Measurements from ENCODE around the gene PSG7.
"Not testable (repeated sequence)": the region's sequence is repeated elsewhere in the genome, so short reads cannot be mapped to it uniquely, and the experiment has no call there.

The PSG7 gene

GRCh38 chr19:42933412-42933811 is 3.6 kb downstream of the PSG7 start:
- not testable (repeated sequence) for H3K36me3 Mint-ChIP-seq (ENCODE audit: low read depth); H3K27me3 Mint-ChIP-seq (ENCODE audit: low read depth); H3K27ac Mint-ChIP-seq; H3K4me3 Mint-ChIP-seq; H3K4me1 Mint-ChIP-seq
- peaks cover 54% of the 10 kb centered on the region for H3K9me3 Mint-ChIP-seq

DNA sequence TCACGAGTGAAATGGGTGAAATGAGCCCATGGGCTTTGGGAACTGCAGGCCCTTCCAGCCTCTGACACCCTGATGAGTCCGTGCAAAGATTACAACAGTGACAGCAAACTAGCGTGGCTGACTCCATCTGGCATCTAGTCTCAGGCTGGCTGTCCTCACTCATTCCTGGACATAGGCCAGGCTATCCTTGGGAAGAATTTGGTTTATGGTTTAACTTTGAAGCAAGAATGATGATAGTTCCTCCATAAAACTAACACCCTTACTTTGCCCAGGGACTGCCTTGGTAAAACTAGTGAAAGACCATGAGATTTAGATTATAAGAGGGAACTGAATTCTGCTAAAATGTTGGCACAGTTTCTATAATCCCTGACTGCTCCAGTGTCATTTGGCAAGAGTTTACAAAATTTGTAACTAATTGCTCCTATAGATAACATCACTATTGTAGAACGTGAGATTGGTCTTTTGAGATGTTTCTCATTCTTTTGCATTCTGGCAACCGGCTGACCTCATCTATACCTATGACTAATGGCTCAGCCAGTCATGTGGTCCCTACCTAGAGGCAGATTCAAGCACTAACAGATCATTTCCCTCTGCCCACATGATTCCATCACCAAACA is 4.4 kb downstream of the PSG7 start:
- not testable (repeated sequence) for H3K27ac Mint-ChIP-seq; H3K4me1 Mint-ChIP-seq; H3K36me3 Mint-ChIP-seq (ENCODE audit: low read depth)

GRCh38 chr19:42930214-42930613 is 6.8 kb downstream of the PSG7 start:
- not testable (repeated sequence) for H3K4me3 Mint-ChIP-seq; H3K27me3 Mint-ChIP-seq (ENCODE audit: low read depth); H3K4me1 Mint-ChIP-seq; H3K27ac Mint-ChIP-seq; H3K36me3 Mint-ChIP-seq (ENCODE audit: low read depth)
- H3K9me3 Mint-ChIP-seq: peaks cover 52% of the 10 kb centered on the region

More for the DNA sequence above, 4.4 kb downstream of the PSG7 start:
- not testable (repeated sequence) for H3K4me3 Mint-ChIP-seq; H3K27me3 Mint-ChIP-seq (ENCODE audit: low read depth)
- peaks cover 54% of the 10 kb centered on the region for H3K9me3 Mint-ChIP-seq

DNA sequence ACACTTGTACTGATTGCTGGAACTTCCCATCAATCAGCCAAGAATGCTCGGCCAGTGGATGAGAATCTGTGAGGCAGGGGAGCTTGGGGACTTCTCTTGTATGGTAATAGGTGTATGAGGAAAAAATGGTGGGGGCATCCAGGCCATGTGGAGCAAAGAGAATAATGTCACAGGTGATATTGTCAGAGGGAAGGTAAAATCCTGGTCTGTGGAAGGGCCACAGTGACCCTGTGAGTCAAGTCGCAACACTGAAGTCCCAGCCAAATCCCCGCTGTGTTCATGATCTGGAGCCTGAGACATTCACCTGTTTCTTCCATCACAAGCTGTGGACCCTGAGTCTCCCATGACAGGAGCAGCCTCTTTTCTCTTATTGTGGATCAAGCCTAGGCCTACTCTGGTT is 8.1 kb downstream of the PSG7 start:
- Mint-ChIP-seq H3K36me3 (ENCODE audit: low read depth) (no peaks in the 10 kb centered on the region), H3K27me3 (ENCODE audit: low read depth) (no peaks in the 10 kb centered on the region), H3K9me3 (peaks cover 50% of the 10 kb centered on the region), H3K4me1 (no peaks in the 10 kb centered on the region), H3K27ac (no peak overlapping the region), H3K4me3 (no peak overlapping the region)
- no peak for TF ChIP-seq CTCF (IDR thresholded peaks at IDR 0.05; ENCODE audit: unreplicated experiment in 3 of 3)

- Mint-ChIP-seq H3K27ac (no peak overlapping the region), H3K4me1 (no peaks in the 10 kb centered on the region), H3K4me3 (no peak overlapping the region), H3K27me3 (ENCODE audit: low read depth) (no peaks in the 10 kb centered on the region), H3K9me3 (peaks cover 46% of the 10 kb centered on the region), H3K36me3 (ENCODE audit: low read depth) (no peaks in the 10 kb centered on the region)
- no peak for TF ChIP-seq CTCF (IDR thresholded peaks at IDR 0.05; ENCODE audit: unreplicated experiment in 3 of 3)
Observed at GRCh38 chr19:42926781-42927180, 10.2 kb downstream of the PSG7 start.

DNA sequence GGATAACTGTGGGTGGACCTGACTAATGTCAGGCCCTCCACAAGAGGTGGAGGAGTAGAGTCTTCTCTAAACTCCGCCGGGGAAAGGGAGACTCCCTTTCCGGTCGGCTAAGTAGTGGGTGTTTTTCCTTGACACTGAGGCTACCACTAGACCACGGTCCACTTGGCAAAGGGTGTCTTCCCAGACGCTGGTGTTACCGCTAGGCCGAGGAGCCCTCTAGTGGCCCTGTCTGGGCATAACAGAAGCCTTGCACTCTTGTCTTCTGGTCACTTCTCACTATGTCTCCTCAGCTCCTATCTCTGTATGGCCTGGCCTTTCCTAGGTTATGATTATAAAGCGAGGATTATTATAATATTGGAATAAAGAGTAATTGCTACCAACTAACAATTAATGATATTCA is 13.9 kb downstream of the PSG7 start:
- not testable (repeated sequence) for H3K27ac Mint-ChIP-seq; H3K36me3 Mint-ChIP-seq (ENCODE audit: low read depth); H3K27me3 Mint-ChIP-seq (ENCODE audit: low read depth); H3K4me3 Mint-ChIP-seq; H3K4me1 Mint-ChIP-seq
- H3K9me3 Mint-ChIP-seq: peaks cover 47% of the 10 kb centered on the region

- not testable (repeated sequence) for H3K27ac Mint-ChIP-seq; H3K4me1 Mint-ChIP-seq; H3K27me3 Mint-ChIP-seq (ENCODE audit: low read depth); H3K36me3 Mint-ChIP-seq (ENCODE audit: low read depth); H3K4me3 Mint-ChIP-seq
- H3K9me3 Mint-ChIP-seq: peaks cover 45% of the 10 kb centered on the region
Observed at GRCh38 chr19:42920971-42921370, 16.0 kb downstream of the PSG7 start.

DNA sequence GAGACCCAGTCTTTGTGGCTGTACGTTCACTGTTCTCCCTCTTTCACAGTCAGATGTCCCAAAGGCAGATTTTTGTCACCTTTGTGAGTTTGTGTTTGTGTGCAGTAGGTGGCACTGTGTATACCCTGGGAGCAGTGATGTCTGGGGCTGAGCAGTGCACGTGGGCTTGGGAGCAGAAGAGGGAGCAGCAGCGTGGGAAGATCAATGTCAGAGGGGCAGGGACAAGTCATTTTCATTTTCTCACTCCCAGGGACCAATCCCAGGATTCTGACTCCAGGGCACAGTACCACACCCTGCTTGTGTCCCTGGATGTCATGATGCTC is 17.3 kb downstream of the PSG7 start:
- Mint-ChIP-seq H3K27ac (no peak overlapping the region), H3K4me1 (no peaks in the 10 kb centered on the region), H3K27me3 (ENCODE audit: low read depth) (no peaks in the 10 kb centered on the region), H3K36me3 (ENCODE audit: low read depth) (no peaks in the 10 kb centered on the region), H3K4me3 (no peak overlapping the region), H3K9me3 (peaks cover 44% of the 10 kb centered on the region)
- no peak for TF ChIP-seq CTCF (IDR thresholded peaks at IDR 0.05; ENCODE audit: unreplicated experiment in 3 of 3)

DNA sequence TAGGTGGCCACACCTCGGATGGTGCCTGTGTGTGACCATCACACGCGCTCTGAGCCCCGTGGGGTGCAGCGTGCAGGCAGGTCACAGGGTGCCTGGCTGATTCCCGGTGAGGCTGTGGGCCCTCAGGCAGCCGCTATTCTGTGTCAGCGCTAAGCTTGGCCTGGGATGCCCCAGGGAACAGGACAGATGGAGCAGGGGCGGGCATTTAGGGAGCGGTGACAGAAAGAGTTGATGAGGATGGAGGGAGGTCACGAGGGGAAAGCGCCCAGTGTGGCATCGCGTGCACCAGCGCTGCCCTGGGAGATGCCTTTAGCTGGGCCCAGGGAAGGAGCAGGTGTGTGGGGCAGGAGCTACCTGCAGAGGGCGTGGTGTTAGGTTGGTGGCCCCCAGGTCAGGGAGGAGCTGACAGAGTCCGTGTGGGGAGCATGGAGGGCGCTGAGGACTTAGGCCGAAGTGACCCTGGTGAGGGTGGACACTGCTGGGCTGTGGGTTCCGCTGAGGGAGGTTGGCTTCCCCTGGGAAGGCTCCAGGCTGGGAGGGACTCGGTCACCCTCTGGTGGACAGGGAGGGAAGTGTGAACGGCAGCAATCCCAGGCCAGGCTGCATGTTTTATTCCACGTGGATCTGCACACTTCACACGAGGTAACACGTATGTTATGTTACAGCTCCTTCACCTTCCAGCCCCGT is 17.8 kb downstream of the PSG7 start:
- H3K27me3 Mint-ChIP-seq (ENCODE audit: low read depth); H3K4me3 Mint-ChIP-seq; H3K4me1 Mint-ChIP-seq; H3K36me3 Mint-ChIP-seq (ENCODE audit: low read depth); H3K27ac Mint-ChIP-seq: not testable (repeated sequence)
- peaks cover 44% of the 10 kb centered on the region for H3K9me3 Mint-ChIP-seq

DNA sequence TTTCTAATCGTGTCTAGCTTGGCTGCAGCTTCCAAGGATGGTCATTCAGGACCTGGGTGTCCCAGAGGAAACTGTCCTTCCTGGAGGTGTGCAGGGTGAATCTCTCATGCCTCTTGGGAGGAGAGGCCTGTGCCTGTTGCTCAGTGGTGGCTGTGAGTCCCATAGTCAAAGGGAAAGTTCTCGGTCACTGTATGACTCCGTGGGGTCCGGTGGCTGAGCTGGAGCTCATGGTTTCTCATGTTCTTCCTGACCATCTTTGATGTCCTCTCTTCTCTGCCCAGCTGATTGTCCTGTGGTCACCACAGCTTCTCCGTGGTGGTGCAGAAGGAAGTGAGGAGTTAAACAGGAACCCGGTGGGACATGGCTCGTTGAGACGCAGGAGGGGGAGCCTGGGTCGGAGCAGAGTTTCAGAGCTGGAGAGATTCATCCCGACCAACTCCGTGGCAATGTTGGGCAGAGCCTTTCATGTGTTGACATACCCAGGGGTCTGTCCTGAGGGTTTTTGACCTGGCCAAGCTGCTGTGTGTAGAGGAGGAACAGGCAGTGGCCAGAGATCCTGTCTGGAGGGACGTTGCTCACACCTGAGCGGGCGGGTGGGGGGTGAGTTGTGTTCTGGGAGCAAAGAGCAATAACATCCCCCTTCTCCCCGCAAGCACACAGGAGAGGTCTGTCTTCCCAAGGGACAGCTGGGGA is 18.5 kb downstream of the PSG7 start:
- H3K27me3 Mint-ChIP-seq (ENCODE audit: low read depth); H3K4me3 Mint-ChIP-seq; H3K27ac Mint-ChIP-seq; H3K36me3 Mint-ChIP-seq (ENCODE audit: low read depth); H3K4me1 Mint-ChIP-seq: not testable (repeated sequence)
- peaks cover 47% of the 10 kb centered on the region for H3K9me3 Mint-ChIP-seq

DNA sequence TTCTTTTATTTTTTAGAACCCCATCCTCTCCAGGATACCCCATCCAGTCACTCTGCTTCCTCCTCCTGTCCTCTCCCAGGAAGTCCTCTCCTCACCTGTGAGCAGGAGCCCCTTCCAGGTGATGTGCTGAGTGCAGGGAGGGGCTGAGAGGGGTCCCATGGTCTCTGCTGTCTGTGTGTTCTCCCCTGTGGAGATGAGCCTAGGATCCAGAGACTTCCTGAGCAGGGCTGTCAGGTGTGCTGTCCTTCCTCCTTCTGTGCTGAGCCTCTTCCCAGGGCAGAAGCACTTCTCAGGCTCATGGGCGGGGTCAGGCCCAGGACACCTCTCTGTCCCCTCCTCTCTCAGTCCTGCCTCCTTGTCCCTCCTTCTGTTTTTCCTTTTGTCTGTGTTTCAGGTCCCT is 19.4 kb downstream of the PSG7 start, which contains the start of gene PSG6:
Gene PSG6 (minus strand): TSS at position 261 of the 400 bp plus-strand sequence. CDS start 102 bp downstream, at position 159.
- H3K4me1 Mint-ChIP-seq; H3K27me3 Mint-ChIP-seq (ENCODE audit: low read depth); H3K36me3 Mint-ChIP-seq (ENCODE audit: low read depth): not testable (repeated sequence)

DNA sequence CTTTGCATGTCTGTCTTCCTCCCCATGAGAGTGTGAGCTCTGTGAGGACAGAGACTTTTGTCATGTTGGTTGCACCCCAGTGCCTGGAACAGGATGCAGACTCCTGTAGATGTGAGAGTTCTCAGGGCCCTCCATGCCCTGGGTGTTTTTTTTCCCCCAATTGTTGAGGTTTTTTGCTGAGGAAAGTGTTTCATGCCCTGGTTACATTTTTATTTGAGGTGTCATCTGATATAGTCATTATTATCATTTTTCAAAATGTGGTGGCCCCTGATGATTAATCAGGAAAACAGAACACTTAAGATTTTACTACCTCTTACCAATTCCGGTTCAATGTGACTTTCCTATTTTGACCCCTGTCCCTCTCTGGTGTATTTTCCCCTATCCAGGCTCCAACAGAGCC is 20.1 kb downstream of the PSG7 start:
- H3K27ac Mint-ChIP-seq; H3K4me1 Mint-ChIP-seq; H3K36me3 Mint-ChIP-seq (ENCODE audit: low read depth); H3K27me3 Mint-ChIP-seq (ENCODE audit: low read depth); H3K4me3 Mint-ChIP-seq: not testable (repeated sequence)
- peaks cover 48% of the 10 kb centered on the region for H3K9me3 Mint-ChIP-seq

More for the DNA sequence above, 19.4 kb downstream of the PSG7 start, which contains the start of gene PSG6:
- H3K4me3 Mint-ChIP-seq, H3K27ac Mint-ChIP-seq: not testable (repeated sequence)
- peaks cover 48% of the 10 kb centered on the region for H3K9me3 Mint-ChIP-seq
